CD1c-positive myeloid dendritic cell (primary cell): Measurements from ENCODE around the gene STAT2.
"Not testable (repeated sequence)": the region's sequence is repeated elsewhere in the genome, so short reads cannot be mapped to it uniquely, and the experiment has no call there.

Experiments
- DNase-seq: peaks from one replicate; pipeline ENCODE4 v3.0.0-alpha.2; 2016; ENCODE audit errors: extremely low spot score

The STAT2 gene

DNA sequence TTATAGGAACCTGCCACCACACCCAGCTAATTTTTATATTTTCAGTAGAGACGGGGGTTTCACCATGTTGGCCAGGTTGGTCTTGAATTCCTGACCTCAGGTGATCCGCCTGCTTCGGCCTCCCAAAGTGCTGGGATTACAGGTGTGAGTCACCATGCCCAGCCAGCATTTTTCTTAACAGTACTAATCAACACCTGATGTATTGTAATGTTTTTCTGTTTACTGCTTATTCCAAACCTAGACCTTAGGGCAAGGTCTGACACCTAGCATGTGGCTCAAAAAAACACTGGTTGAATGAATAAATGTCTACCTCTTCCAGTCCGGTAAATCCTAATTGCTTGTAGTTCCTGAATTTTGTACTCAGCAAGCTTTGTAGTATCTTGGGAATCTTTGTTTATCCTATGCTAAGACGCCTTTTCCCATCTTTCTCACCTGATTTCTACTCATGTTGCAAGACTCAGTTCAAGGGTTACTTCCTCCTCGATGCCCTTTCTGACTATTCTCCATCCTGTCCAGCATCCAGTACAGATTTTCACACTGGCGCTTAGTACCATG lies 28.9 kb downstream of the STAT2 start:
- DNase-seq: no peak

DNA sequence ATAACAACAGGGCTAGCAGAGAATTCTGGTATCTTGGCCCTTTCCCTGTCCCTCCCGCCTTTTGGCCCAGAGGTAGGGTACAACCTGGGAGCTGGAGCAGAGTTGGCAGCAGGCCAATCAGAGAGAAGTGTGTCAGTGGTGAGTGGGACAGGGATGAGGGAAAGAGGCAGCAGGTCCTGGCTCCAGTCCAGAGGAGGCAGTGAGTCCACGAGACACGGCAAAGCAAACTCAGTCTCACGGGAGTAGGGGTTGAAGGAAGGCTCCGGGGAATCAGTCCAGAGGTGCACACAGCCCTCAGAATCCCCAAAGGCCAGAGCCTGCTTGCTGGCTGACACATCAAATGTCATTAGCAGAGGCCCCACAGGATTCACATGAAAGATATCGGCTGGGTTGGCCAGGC lies 33.4 kb downstream of the STAT2 start:
- DNase-seq: no peak

DNA sequence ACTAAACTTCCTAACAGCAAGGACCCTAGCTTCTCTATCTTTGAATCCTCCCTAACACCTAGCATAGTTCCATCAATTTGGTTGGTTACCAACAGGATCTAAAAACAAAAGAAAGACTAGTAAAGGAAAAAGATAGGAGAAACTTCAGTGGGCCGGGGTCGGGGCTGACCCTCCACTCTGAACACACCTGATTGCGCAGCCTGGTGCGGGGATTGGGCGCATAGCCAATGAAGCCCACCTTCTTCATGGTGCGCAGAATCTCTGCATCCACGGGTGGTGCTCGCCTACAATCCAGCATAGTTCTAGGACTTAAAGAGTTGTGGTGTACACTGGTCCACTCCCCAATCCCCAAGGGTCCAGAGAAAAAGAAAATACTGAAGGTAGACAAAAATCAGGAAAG lies 33.8 kb downstream of the STAT2 start:
- no peak for DNase-seq

DNA sequence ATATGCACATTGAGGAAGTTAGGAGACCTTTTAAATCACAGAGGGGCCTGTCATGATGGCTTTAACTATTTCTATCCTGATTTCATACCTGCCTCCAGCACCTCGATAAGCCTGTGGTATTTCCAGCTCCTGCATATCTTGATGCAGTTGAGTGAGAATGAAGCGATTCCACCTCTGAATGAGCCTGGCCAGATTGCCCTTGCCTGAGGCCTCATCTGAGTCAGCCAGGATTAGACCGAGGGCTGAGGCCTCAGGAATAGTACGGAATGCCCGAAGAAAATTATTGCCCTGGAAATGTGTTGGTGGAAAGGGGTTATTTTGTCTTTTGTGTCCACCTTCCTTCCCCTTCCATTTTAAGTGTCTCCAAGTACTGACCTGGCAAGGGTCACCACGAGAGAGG lies 35.7 kb downstream of the STAT2 start:
- DNase-seq: no peak

DNA sequence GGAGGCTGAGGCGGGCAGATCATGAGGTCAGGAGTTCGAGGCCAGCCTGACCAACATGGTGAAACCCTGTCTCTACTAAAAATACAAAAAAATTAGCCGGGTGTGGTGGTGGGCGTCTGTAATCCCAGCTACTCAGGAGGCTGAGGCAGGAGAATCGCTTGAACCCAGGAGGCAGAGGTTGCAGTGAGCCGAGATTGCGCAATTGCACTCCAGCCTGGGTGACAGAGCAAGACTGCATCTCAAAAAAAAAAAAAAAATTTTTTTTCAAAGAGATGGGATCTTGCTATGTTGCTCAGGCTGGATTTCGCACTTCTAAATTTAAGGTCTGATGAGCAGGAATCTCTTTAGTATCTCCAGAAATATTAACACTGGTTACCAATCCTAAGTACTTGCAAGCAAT lies 38.3 kb downstream of the STAT2 start:
- DNase-seq: not testable (repeated sequence)

DNA sequence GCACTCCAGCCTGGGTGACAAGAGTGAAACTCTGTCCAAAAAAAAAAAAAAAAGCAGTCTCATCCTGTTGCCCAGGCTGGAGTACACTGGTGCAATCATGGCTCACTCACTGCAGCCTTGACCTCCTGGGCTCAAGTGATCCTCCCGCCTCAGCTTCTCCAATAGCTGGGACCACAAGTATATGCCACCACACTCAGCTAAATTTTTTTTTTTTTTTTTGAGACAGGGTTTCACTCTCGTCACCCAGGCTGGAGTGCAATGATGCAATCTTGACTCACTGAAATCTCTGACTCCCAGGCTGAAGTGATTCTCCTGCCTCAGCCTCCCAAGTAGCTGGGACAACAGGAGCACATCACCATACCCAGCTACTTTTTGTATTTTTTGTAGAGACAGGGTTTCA lies 38.9 kb downstream of the STAT2 start:
- peak; percentile 38 for DNase-seq

DNA sequence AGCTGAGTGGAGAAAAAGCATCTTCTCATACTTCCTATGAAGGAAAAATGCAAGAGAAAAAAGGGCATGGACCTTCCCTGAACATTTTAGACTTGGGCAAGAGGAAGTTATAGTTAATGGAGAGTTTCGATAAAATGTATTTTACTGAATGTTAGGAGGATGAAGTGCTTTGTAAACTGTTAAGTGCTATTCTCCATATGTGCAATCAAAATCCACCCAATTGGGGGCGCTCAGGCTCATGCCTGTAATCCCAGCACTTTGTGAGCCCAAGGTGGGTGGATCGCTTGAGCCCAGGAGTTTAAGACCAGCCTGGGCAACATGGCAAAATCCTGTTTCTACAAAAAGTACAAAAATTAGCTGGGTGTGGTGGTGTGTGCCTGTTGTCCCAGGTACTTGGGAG lies 42.2 kb downstream of the STAT2 start:
- no peak for DNase-seq

DNA sequence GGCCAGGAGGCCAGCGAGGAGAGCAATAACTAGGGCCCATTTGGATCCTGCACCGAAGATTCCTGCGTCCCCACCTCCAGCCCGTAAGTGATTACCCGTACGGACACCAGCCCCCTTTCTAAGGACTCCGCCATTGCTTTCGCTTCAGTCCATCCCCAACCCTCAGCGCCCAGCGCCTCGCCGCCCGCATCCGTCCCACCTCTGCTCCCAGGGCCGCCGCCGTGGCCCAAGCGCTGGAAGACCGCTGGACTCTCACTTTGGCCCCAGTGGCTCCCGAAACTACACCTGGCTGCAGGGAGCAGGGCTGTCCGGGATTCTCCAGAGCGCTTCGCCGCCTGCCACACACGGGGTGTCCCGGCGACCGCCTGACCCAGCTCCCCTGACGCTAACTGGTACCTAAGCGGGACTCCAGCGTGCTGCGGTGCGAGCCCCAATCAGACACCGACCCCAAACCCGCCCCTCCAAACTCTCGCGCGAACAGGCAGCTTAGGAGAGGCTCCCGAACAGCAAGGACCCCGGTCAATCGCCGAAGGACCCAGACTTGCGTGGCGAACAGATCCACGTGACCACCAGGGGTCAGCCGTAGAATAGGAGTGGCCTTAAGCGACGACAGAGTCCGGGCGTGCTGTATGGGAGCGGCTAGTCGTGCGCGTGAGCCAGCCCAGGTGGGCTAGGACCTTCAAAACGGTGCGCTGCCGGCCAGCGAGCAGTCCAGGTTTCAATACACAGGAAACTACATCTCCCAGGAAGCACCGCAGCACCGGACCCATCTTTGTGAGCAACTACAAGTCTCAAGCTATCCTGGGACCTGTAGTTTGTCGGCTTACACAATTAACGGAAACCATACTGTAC lies 44.1 kb downstream of the STAT2 start, which contains the start of gene CNPY2:
Gene CNPY2, minus strand, starts transcription at position 367 of the 852 bp plus-strand sequence. CDS start 771 bp downstream, outside the sequence.
- peak; percentile 96 for DNase-seq

DNA sequence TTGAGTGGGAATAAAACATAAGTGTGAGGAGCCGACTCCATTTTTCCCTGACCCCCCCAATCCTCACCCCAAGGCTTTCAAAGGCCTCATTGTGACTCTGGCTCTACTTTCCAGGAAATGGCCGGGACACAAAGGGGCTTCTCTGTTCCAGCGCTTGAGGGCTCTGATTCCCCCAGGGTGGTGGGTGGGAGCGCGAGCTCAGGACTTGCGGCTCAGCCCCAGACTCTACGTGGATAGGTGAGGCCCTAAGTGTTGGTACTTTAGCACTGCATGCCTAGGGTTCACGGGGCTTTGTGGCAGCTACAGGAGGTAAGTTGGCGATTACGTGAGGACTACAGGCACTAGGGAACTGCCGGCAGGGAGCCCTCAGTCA lies 44.7 kb downstream of the STAT2 start:
- DNase-seq: no peak

DNA sequence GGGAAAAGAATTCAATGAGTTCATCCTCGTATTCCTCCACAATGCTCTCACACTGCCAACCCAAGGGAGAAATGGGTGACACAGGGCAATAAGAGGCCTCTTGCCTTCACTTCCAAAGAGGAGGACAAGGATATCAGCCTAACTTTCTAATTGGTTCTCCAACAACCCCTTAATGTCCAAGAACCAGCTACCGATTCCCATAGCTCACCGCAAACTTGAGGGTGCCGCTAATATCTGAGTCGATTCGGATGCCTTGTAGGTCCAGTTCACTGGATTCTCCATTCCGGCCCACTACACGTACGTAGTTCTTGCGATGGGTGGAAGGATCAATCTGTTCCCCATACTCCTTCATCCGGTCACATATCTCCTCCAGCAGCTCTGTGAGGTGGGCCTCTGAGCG lies 48.9 kb downstream of the STAT2 start:
- DNase-seq: no peak

DNA sequence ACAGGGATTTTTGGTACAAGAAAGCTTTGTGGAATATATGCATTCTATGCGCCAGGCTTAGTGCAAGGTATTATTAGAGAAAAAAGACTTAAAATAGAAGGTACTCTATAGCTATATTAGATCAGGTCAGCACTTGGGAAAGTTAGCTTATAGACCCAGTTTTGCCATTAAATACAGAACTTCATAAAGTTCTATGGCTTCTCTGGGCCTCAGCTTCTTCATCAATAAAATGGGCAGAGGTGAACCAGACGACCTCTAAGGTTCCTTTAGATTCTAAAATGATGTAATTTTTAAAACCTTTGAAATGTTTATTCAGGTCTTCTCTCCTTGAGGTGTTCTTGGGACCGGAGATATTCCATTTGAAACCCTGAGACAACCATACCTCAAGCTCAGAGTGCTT lies 51.2 kb downstream of the STAT2 start:
- no peak for DNase-seq

DNA sequence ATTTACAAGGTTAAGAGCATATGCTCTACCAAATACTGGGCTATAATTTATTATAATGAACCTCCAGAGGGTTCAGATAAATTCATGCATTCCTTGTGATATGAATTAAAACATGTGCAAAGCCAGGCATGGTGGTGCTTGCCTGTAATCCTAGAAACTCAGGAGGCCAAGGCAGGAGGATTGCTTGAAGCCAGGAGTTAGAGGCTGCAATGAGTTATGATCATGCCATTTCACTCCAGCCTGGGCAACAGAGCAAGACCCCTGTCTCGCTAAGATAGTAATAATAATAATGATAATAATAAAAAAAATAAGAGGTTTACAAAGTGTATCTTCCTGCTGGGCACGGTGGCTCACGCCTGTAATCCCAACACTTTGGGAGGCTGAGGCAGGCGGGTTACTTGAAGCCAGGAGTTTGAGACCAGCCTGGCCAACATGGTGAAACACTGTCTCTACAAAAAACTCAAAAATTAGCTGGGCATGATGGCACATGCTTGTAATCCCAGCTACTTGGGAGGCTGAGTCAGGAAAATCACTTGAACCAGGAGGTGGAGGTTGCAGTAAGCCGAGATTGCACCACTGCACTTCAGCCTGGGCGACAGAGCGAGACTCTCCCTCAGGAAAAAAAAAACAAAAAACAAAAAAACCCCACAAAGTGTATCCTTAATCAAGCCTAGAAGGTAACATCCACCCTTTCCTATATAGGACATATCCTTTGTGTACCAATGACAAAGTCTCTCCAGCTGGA lies 52.5 kb downstream of the STAT2 start:
- DNase-seq: no peak

DNA sequence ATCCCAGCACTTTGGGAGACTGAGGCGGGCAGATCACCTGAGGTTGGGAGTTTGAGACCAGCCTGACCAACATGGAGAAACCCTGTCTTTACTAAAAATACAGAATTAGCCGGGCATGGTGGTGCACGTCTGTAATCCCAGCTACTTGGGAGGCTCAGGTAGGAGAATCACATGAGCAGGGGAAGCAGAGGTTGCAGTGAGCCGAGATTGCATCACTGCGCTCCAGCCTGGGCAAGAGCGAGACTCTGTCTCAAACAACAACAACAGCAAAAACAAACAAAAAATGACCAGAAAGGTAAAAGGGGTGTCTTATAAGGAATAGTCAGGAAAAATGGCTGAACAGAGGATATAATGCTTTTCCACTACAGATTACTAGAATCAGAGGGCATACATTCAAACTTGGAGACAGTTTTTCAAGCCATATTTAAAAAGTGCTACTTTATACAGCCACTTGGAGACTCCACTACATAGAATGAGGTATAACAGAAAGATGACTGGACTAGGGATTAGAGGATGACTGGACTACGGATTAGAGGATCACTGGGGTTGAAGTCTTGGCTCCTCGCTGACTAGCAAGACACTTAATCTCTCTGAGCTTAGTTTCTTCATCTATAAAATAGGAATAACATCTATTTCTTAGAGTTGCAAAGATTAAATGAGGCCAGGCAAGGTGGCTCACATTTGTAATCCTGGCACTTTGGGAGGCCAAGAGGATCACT lies 54.9 kb downstream of the STAT2 start:
- DNase-seq: no peak

DNA sequence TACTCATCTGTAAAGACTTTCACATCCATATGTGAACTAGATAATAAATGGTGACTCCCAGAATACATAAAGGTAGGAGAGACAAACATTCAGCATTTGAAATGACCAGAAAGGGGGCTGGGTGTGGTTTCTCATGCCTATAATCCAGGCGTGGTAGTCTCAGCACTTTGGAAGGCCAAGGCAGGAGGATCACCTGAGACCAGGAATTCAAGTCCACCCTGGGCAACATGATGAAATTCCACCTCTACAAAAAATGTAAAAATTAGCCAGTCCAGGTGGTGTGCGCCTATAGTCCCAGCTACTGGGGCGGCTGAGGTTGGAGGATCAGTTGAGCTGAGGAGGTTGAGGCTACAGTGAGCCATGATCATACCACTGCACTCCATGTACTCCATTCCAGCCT lies 55.6 kb downstream of the STAT2 start:
- no peak for DNase-seq

DNA sequence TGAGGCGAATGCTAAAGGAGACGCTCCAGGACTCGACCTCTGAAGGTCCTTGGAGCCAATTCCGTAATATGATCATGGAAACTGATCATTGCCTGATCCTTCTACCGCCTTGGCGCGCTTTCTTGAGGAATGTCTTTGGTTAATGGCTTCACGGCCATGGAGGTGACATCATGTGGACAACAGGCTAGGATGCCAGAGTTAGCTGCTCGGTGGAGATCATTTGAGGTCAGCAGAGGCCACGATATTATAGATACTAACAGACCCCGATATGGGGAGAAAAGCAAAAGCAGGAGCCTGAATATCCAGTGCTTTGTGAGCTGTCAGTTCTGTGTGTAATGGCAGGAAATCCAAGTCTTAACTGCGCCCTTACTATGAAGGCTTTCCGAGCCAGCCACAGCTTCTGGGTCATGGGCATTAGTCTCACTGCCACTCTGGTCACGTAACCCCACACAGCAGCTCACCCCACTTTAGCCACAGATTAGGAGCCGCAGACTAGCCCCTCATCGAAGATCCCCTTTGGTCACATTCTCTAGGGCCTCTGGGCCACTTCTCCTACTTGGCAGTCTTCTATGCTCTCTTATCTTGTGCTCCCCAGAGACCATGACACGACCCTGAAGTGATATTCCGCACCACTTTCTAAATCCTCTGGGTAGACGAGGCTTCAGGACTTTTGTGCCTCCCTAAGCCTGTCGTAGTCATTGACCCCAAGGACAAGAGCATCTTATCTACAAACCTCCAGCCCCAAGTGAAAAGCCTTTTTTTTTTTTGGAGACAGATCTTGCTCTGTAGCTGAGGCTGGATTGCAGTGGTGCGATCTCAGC lies 59.1 kb downstream of the STAT2 start:
- DNase-seq: no peak

DNA sequence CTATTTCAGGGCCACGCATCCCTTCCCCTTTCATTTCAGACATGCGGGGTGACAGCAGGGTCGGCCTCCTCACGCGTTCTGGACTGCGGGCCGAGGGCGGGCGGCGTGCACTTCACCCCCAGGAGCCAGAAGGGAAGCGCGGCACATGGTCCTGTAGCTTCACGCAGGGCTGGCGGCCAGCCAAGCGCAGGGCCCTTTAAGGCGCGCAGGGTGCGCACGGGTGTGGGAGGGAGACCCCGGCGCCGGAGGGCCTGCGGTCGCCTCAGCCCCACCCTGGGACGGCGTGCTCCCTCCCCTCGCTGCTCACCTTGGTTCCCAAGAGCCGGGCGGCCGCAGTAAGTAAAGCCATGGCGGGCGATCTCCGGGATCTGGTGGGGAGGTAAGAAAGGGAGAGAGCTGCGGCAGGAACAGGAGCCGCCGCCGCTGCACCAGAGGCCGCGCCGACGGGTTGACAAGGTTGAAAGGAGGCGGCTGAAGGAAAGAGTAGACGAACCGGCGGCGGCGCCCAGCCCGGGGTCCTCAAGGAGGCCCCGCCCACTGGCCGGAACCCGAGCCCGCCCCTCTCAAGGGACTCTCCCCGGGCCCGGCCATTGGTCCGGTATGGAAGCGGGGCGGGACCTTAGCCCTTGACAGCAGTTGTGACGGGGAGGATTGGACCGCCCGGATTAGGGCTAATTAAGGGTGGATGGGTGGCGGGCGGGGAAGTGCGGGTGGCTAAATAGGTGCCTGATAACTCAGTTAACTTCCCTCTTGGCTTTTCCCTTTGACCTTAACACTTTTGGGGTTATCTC lies 59.9 kb downstream of the STAT2 start, which contains the start of gene CS:
Gene CS, minus strand, starts transcription at position 478 of the 791 bp plus-strand sequence. Its CDS starts 129 bp downstream, at position 349.
- DNase-seq: peak; percentile 100

DNA sequence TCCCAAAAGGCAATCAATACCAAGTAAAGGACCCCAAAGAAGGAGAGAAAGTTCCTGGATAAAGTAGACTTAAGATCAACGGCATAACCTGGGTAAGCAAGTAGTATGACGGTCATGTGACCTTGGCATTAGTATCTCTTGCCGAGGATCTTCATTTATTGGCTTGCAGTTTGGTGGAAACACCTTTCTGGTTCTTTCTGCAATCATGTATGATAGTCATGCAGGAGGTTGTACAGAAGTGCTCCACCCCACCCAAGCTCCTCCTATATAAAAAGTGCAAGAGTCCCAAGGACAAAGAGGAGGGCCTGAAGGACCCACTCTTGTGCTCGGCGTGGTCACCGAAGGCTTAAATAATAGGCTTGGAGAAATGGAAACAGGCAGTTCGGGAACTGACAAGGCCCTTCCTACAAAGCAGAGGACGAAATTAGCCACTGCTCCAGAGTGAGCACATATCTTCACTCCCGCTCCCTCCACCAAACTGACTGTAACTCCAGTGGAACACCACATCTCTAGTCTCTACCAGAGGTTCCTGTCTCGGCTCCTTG lies 60.5 kb downstream of the STAT2 start:
- DNase-seq: peak; percentile 17

DNA sequence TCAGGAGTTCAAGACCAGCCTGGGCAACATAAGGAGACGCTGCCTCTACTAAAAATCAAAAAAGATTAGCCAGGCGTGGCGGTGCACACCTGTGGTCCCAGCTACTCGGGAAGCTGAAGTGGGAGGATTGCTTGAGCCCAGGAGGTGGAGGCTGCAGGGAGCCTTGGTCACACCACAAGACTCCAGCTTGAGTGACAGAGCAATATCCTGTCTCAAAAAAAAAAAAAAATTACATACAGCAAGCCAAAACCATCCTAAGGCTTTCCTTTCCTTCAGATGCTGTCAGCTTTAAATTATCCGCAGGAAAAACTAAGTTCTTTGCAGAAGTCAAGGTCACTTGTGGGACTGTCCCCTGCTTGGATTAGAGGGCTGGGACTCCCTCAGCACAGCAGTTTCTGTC lies 61.1 kb downstream of the STAT2 start:
- DNase-seq: no peak

DNA sequence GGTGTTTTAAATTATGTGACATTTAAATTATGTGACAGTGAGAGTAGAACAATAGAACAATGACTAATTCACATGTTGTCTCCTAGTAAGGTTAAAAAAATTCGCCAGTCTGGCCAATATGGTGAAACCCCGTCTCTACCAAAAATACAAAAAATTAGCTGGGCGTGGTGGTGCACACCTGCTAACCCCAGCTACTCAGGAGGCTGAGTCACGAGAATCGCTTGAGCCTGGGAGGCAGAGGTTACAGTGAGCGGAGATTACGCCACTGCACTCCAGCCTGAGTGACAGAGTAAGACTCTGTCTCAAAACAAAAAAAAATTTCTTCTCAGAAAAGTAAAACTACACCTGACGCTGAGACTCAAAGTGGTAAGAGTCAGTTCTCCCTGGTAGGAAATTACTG lies 62.5 kb downstream of the STAT2 start:
- no peak for DNase-seq

DNA sequence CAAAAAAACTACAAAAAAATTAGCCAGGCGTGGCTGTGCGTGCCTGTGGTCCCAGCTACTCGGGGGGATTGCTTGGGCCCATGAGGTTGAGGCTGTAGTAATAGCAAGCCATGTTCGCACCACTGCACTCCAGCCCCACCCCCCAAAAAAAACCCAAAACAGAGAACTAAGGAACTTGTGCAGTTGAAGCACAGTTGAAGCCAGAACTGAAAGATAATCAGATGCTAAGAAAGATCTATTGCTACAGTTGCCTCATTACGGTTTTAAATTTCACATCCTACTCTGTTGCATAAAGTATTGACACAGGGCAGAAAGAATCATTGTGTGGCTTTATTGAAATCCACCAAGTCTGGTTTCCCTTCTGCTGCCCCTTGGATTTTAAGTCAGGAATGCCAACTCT lies 63.6 kb downstream of the STAT2 start:
- DNase-seq: peak; percentile 15
